HepG2 (cell line): ENCODE results near the gene PPP6R2. TPM values are rescaled to one million over a fixed set of nuclear protein-coding genes. Genes with fewer than 3 reads are reported as not detected.
A peak's percentile ranks its signal among the peaks of the same experiment; 100 is the strongest.

Source experiments
- CREB1 ChIP-seq, 2 experiments: fragments of 450-650 bp in 1 of 2; IDR thresholded peaks; 2 replicates each; pipeline ENCODE4 v1.6.1; 2016 to 2017; ENCODE audit warnings: control low read depth in 1 of 2, mild to moderate bottlenecking in 1 of 2, missing compliant biosample characterization in 1 of 2, missing genetic modification characterization in 1 of 2
- FOXO1 ChIP-seq: sonication (generic); formaldehyde crosslinking; IDR thresholded peaks from 2 replicates; pipeline ENCODE4 v1.4.0; 2020; ENCODE audit warnings: missing genetic modification reagents
- GABPB1 ChIP-seq: IDR thresholded peaks from 2 replicates; pipeline ENCODE4 v1.6.1; 2016; ENCODE audit warnings: mild to moderate bottlenecking, missing genetic modification reagents, moderate library complexity, missing compliant biosample characterization
- HMGXB3 ChIP-seq: sonication (generic); formaldehyde crosslinking; IDR thresholded peaks from 2 replicates; pipeline ENCODE4 v1.4.0; 2020; ENCODE audit warnings: missing genetic modification reagents, borderline replicate concordance
- KLF12 ChIP-seq: sonication (generic); formaldehyde crosslinking; IDR thresholded peaks from 2 replicates; pipeline ENCODE4 v1.4.0; 2020; ENCODE audit warnings: missing genetic modification reagents, borderline replicate concordance
- PATZ1 ChIP-seq: sonication (generic); formaldehyde crosslinking; IDR thresholded peaks from 2 replicates; pipeline ENCODE4 v1.4.0; 2020; ENCODE audit warnings: missing genetic modification reagents
- PLRG1 ChIP-seq: fragments of 450-650 bp; conservative IDR thresholded peaks from 2 replicates; pipeline ENCODE4 v1.6.1; 2016
- RARA ChIP-seq: IDR thresholded peaks from 2 replicates; pipeline ENCODE4 v1.6.1; 2016; ENCODE audit warnings: missing genetic modification reagents, missing compliant biosample characterization
- SIX1 ChIP-seq: sonication (generic); formaldehyde crosslinking; IDR thresholded peaks from 2 replicates; pipeline ENCODE4 v1.4.0; 2020; ENCODE audit warnings: missing genetic modification reagents, borderline replicate concordance
- SIX4 ChIP-seq: sonication (generic); formaldehyde crosslinking; IDR thresholded peaks from 2 replicates; pipeline ENCODE4 v1.4.0; 2020; ENCODE audit warnings: missing genetic modification reagents
- THAP7 ChIP-seq: sonication (generic); formaldehyde crosslinking; IDR thresholded peaks from 2 replicates; pipeline ENCODE4 v1.8.1; 2023; ENCODE audit warnings: mild to moderate bottlenecking, missing genetic modification reagents
- TOE1 ChIP-seq: sonication (generic); formaldehyde crosslinking; IDR thresholded peaks from 2 replicates; pipeline ENCODE4 v1.4.0; 2020; ENCODE audit warnings: mild to moderate bottlenecking, missing genetic modification reagents
- YEATS4 ChIP-seq: sonication (generic); formaldehyde crosslinking; IDR thresholded peaks from 2 replicates; pipeline ENCODE4 v1.4.0; 2020; ENCODE audit warnings: missing genetic modification reagents, borderline replicate concordance
- ZFP62 ChIP-seq: sonication (generic); formaldehyde crosslinking; IDR thresholded peaks from 2 replicates; pipeline ENCODE4 v1.4.0; 2020; ENCODE audit warnings: missing genetic modification reagents
- ZNF143 ChIP-seq: sonication (generic); formaldehyde crosslinking; IDR thresholded peaks from 2 replicates; pipeline ENCODE4 v1.4.0; 2020; ENCODE audit warnings: missing genetic modification reagents
- ZNF430 ChIP-seq: sonication (generic); formaldehyde crosslinking; IDR thresholded peaks from 2 replicates; pipeline ENCODE4 v1.9.0; 2021; ENCODE audit warnings: mild to moderate bottlenecking, missing genetic modification reagents
- ZNF44 ChIP-seq: sonication (generic); formaldehyde crosslinking; IDR thresholded peaks from 2 replicates; pipeline ENCODE4 v1.5.1; 2020; ENCODE audit warnings: mild to moderate bottlenecking, missing genetic modification reagents
- ZNF441 ChIP-seq: sonication (generic); formaldehyde crosslinking; IDR thresholded peaks from 2 replicates; pipeline ENCODE4 v1.7.0; 2021; ENCODE audit warnings: missing genetic modification reagents, borderline replicate concordance
- ZZZ3 ChIP-seq: sonication (generic); formaldehyde crosslinking; IDR thresholded peaks from 2 replicates; pipeline ENCODE4 v1.4.0; 2020; ENCODE audit warnings: missing genetic modification reagents, mild to moderate bottlenecking, borderline replicate concordance
- polyA plus RNA-seq, 8 experiments: library from polyadenylated mRNA; depleted of rRNA in 3 of 8; stranded (reverse) in 7 of 8; unstranded in 1 of 8; fragments of >200 nt; fragmentation: Illumina TruSeq in 4 of 8; extraction: Trizol in 4 of 8; gene quantifications; 2 replicates each; pipeline versions ENCODE4 v1.2.1 to v1.2.3, GENCODE V29; 2011 to 2016; ENCODE audit warnings: low read depth in 4 of 8, missing spikeins in 1 of 8, mixed read lengths in 1 of 8; ENCODE audit not compliant: insufficient read depth in 1 of 8
- total RNA-seq, 5 experiments: library from RNA; depleted of rRNA; stranded (reverse); fragments of >200 nt; fragmentation: Illumina TruSeq; extraction: Trizol; gene quantifications; 2 replicates each; pipeline ENCODE4 v1.2.3, GENCODE V29; 2016; ENCODE audit warnings: low read depth in 1 of 5
- TF ChIP-seq, protein P1 (sequence below): sonication (generic); formaldehyde crosslinking; IDR thresholded peaks from 2 replicates; pipeline ENCODE4 v1.5.1; 2020; ENCODE audit warnings: mild to moderate bottlenecking, missing genetic modification reagents

PPP6R2 gene
- total and polyA plus RNA-seq, 2 of the 13 experiments (the other 11 are each of a cell fraction or from before 2014, with no cell fraction given): 55.0 to 102 TPM

DNA sequence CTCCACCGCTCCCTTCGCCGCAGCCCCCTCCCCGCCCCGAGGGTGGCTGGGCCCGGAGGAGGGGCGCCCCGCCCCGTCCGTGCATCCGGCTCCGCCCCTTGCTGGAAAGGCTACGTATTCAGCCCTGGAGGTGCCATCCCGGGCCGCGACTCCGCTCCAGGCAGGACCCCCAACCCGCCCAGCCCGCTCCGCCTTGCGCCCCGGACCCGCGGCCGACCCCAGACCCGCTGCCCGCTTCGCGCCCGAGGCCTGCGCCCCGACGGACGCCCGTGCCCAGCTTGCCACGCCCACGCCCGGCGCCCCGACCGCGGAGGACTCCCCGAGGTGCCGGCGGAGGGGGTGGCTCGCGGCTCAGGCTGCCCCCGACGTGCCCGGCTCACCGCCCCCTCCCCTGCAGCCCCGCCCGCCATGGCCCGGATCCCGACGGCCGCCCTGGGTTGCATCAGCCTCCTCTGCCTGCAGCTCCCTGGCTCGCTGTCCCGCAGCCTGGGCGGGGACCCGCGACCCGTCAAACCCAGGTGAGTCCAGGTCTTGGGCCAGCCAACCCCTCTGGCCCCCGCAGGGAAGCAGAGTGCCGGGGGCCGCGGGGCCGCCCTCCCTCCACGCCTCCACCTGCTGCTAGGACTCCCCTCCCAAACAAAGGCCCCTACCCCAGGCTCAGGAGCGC is 138.4 kb downstream of the PPP6R2 start, which contains the start of gene ADM2 (continued):
- TF ChIP-seq HMGXB3 (no peak), RARA (no peak), GABPB1 (CRISPR knock-in tag) (peak; percentile 68; the same call in 1 of the 2 replicates), THAP7 (CRISPR knock-in tag) (0 out of 2 replicates have a peak, but pooled peaks have one; percentile 10), TOE1 (CRISPR knock-in tag) (no peak), FOXO1 (CRISPR knock-in tag) (0 out of 2 replicates have a peak, but pooled peaks have one; percentile 2), ZNF44 (CRISPR knock-in tag) (no peak), ZNF143 (CRISPR knock-in tag) (no peak), PATZ1 (CRISPR knock-in tag) (peak; percentile 81), PLRG1 (no peak), SIX1 (CRISPR knock-in tag) (no peak), ZNF430 (no peak), ZFP62 (no peak), CREB1 (IDR thresholded peaks at IDR 0.05) (no peak), CREB1 (CRISPR knock-in tag; IDR thresholded peaks at IDR 0.05) (no peak), ZZZ3 (CRISPR knock-in tag) (no peak), ZNF441 (CRISPR knock-in tag) (0 out of 2 replicates have a peak, but pooled peaks have one; percentile 33), YEATS4 (CRISPR knock-in tag) (peak; percentile 64), SIX4 (CRISPR knock-in tag) (no peak), KLF12 (CRISPR knock-in tag) (no peak)
- TF ChIP-seq, protein P1, sequence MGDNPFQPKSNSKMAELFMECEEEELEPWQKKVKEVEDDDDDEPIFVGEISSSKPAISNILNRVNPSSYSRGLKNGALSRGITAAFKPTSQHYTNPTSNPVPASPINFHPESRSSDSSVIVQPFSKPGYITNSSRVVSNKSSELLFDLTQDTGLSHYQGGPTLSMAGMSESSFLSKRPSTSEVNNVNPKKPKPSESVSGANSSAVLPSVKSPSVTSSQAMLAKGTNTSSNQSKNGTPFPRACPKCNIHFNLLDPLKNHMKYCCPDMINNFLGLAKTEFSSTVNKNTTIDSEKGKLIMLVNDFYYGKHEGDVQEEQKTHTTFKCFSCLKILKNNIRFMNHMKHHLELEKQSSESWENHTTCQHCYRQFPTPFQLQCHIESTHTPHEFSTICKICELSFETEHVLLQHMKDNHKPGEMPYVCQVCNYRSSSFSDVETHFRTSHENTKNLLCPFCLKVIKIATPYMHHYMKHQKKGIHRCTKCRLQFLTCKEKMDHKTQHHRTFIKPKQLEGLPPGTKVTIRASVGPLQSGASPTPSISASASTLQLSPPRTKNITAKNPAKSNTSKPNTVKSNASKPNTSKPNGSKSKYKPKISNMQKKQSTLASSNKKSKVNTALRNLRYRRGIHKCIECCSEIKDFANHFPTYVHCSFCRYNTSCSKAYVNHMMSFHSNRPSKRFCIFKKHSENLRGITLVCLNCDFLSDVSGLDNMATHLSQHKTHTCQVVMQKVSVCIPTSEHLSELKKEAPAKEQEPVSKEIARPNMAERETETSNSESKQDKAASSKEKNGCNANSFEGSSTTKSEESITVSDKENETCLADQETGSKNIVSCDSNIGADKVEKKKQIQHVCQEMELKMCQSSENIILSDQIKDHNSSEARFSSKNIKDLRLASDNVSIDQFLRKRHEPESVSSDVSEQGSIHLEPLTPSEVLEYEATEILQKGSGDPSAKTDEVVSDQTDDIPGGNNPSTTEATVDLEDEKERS (CRISPR knock-in tag): no peak
